ENCODE measurements around the gene PSMB5. TPM values are rescaled to one million over a fixed set of nuclear protein-coding genes. Genes with fewer than 3 reads are reported as not detected.

Gene PSMB5
- total RNA-seq, 1 donor from 2014 or later, result 216 TPM

Other genes with a start within 250 kb of the PSMB5 start
- gene SLC7A7, start 219.5 kb downstream of the PSMB5 start, total RNA-seq, result 1.9 and 7.8 TPM in 2 replicates
- gene MRPL52, start 205.0 kb downstream of the PSMB5 start, total RNA-seq, result 31.1 and 41.2 TPM in 2 replicates
- gene MMP14, start 198.3 kb downstream of the PSMB5 start, total RNA-seq, result 74.8 and 81.0 TPM in 2 replicates
- 35.2 and 65.7 TPM in 2 replicates for gene LRP10, start 163.2 kb downstream of the PSMB5 start, total RNA-seq
- gene REM2, start 151.7 kb downstream of the PSMB5 start, total RNA-seq, result under 0.01 TPM in 1 of 2 replicates, not detected in the other
- 36.1 and 44.4 TPM in 2 replicates for gene RBM23, start 115.8 kb downstream of the PSMB5 start, total RNA-seq
- 38.4 and 47.1 TPM in 2 replicates for gene PRMT5, start 105.5 kb downstream of the PSMB5 start, total RNA-seq
- gene HAUS4, start 77.8 kb downstream of the PSMB5 start, total RNA-seq, result 14.5 and 29.7 TPM in 2 replicates
- gene AJUBA, start 52.3 kb downstream of the PSMB5 start, total RNA-seq, result 35.7 and 40.3 TPM in 2 replicates
- gene C14orf93, start 24.8 kb downstream of the PSMB5 start, total RNA-seq, result 4.1 and 4.4 TPM in 2 replicates
- not detected in 2 replicates for gene PSMB11, start 7.3 kb upstream of the PSMB5 start, total RNA-seq
- gene CDH24, start 22.6 kb upstream of the PSMB5 start, total RNA-seq, result 1.5 and 1.9 TPM in 2 replicates
- 36.8 and 43.0 TPM in 2 replicates for gene ACIN1, start 60.2 kb upstream of the PSMB5 start, total RNA-seq
- gene C14orf119, start 60.6 kb upstream of the PSMB5 start, total RNA-seq, result 38.6 and 49.8 TPM in 2 replicates
- not detected in 2 replicates for gene CIROP, start 70.1 kb upstream of the PSMB5 start, total RNA-seq
- gene CEBPE, start 84.4 kb upstream of the PSMB5 start, total RNA-seq, result not detected in 2 replicates
- gene SLC7A8, start 148.8 kb upstream of the PSMB5 start, total RNA-seq, result 0.13 and 1.0 TPM in 2 replicates
- gene RNF212B, start 203.0 kb upstream of the PSMB5 start, total RNA-seq, result not detected in 2 replicates